HepG2 (cell line): Measurements from ENCODE around the gene FGFR3. TPM values are rescaled to one million over a fixed set of nuclear protein-coding genes. Genes with fewer than 3 reads are reported as not detected.

Experiments used
- ATAD3A ChIP-seq: sonication (generic); formaldehyde crosslinking; IDR thresholded peaks from 2 replicates; pipeline ENCODE4 v1.4.0; 2020; ENCODE audit warnings: missing genetic modification reagents
- ATRX ChIP-seq: sonication (generic); formaldehyde crosslinking; IDR thresholded peaks from 2 replicates; pipeline ENCODE4 v1.4.0; 2020; ENCODE audit warnings: missing genetic modification reagents, borderline replicate concordance
- CEBPZ ChIP-seq: IDR thresholded peaks from 2 replicates; pipeline ENCODE4 v1.6.1; 2012; ENCODE audit warnings: low read length, improper control_type of control experiment
- CREM ChIP-seq, 2 experiments: sonication (generic) in 1 of 2; formaldehyde crosslinking in 1 of 2; IDR thresholded peaks; 2 replicates each; pipeline versions ENCODE4 v1.4.0 to v1.6.1; 2016 to 2020; ENCODE audit warnings: antibody characterized with exemption in 1 of 2, mild to moderate bottlenecking in 1 of 2, missing genetic modification reagents in 1 of 2
- DR1 ChIP-seq: sonication (generic); formaldehyde crosslinking; IDR thresholded peaks from 2 replicates; pipeline ENCODE4 v1.8.0; 2021; ENCODE audit warnings: mild to moderate bottlenecking, missing genetic modification reagents, inconsistent platforms
- DRAP1 ChIP-seq: IDR thresholded peaks from 2 replicates; pipeline ENCODE4 v1.6.1; 2016; ENCODE audit warnings: missing genetic modification reagents, missing compliant biosample characterization
- HNF4G ChIP-seq, 2 experiments: sonication (generic) in 1 of 2; formaldehyde crosslinking in 1 of 2; IDR thresholded peaks; 2 replicates each; pipeline versions ENCODE4 v1.4.0 to v1.6.1; 2011 to 2020; ENCODE audit warnings: borderline replicate concordance in 2 of 2, low read depth in 2 of 2, mild to moderate bottlenecking in 2 of 2, low read length in 1 of 2, missing genetic modification reagents in 1 of 2, moderate library complexity in 1 of 2
- MAX ChIP-seq: IDR thresholded peaks from 2 replicates; pipeline ENCODE4 v1.6.1; 2012; ENCODE audit warnings: inconsistent platforms
- MLX ChIP-seq: IDR thresholded peaks from 2 replicates; pipeline ENCODE4 v1.6.1; 2016
- PAX8 ChIP-seq: sonication (generic); formaldehyde crosslinking; IDR thresholded peaks from 2 replicates; pipeline ENCODE4 v1.8.0; 2022; ENCODE audit warnings: mild to moderate bottlenecking, missing genetic modification reagents, borderline replicate concordance
- RFX5 ChIP-seq: IDR thresholded peaks from 2 replicates; pipeline ENCODE4 v1.6.1; 2011; ENCODE audit warnings: low read depth, low read length, improper control_type of control experiment
- SP1 ChIP-seq, 2 experiments: fragments of 450-650 bp in 1 of 2; sonication (generic) in 1 of 2; formaldehyde crosslinking in 1 of 2; IDR thresholded peaks; 2 replicates each; pipeline versions ENCODE4 v1.4.0 to v1.6.1; 2016 to 2020; ENCODE audit warnings: missing genetic modification reagents in 1 of 2
- TBX2 ChIP-seq: sonication (generic); formaldehyde crosslinking; IDR thresholded peaks from 2 replicates; pipeline ENCODE4 v1.5.0; 2020; ENCODE audit warnings: missing genetic modification reagents, mild to moderate bottlenecking, borderline replicate concordance
- TCF7L2 ChIP-seq: IDR thresholded peaks from 2 replicates; pipeline ENCODE4 v1.6.1; 2011; ENCODE audit warnings: mild to moderate bottlenecking, low read depth, low read length, moderate library complexity
- THYN1 ChIP-seq: sonication (generic); formaldehyde crosslinking; IDR thresholded peaks from 2 replicates; pipeline ENCODE4 v1.8.1; 2023; ENCODE audit warnings: low read depth, mild to moderate bottlenecking, moderate library complexity, missing genetic modification reagents, borderline replicate concordance
- TRIM22 ChIP-seq: fragments of 450-650 bp; IDR thresholded peaks from 2 replicates; pipeline ENCODE4 v1.6.1; 2017
- ZBTB7A ChIP-seq: sonication (generic); formaldehyde crosslinking; IDR thresholded peaks from 2 replicates; pipeline ENCODE4 v1.8.0; 2022; ENCODE audit warnings: mild to moderate bottlenecking, missing genetic modification reagents
- ZNF280B ChIP-seq: sonication (generic); formaldehyde crosslinking; IDR thresholded peaks from 2 replicates; pipeline ENCODE4 v1.5.0; 2020; ENCODE audit warnings: missing genetic modification reagents, mild to moderate bottlenecking, borderline replicate concordance
- ZNF34 ChIP-seq: sonication (generic); formaldehyde crosslinking; IDR thresholded peaks from 2 replicates; pipeline ENCODE4 v1.4.0; 2020; ENCODE audit warnings: mild to moderate bottlenecking, missing genetic modification reagents, borderline replicate concordance
- ZNF660 ChIP-seq: sonication (generic); formaldehyde crosslinking; IDR thresholded peaks from 2 replicates; pipeline ENCODE4 v1.5.1; 2020; ENCODE audit warnings: mild to moderate bottlenecking, low read depth, missing genetic modification reagents, borderline replicate concordance
- ZNF850 ChIP-seq: sonication (generic); formaldehyde crosslinking; conservative IDR thresholded peaks from 2 replicates; pipeline ENCODE4 v1.9.0; 2021; ENCODE audit warnings: mild to moderate bottlenecking, missing genetic modification reagents
- polyA plus RNA-seq, 8 experiments: library from polyadenylated mRNA; depleted of rRNA in 3 of 8; stranded (reverse) in 7 of 8; unstranded in 1 of 8; fragments of >200 nt; fragmentation: Illumina TruSeq in 4 of 8; extraction: Trizol in 4 of 8; gene quantifications; 2 replicates each; pipeline versions ENCODE4 v1.2.1 to v1.2.3, GENCODE V29; 2011 to 2016; ENCODE audit warnings: low read depth in 4 of 8, missing spikeins in 1 of 8, mixed read lengths in 1 of 8; ENCODE audit not compliant: insufficient read depth in 1 of 8
- total RNA-seq, 5 experiments: library from RNA; depleted of rRNA; stranded (reverse); fragments of >200 nt; fragmentation: Illumina TruSeq; extraction: Trizol; gene quantifications; 2 replicates each; pipeline ENCODE4 v1.2.3, GENCODE V29; 2016; ENCODE audit warnings: low read depth in 1 of 5

FGFR3 gene
- total and polyA plus RNA-seq, 2 of the 13 experiments (the other 11 are each of a cell fraction or from before 2014, with no cell fraction given): 103 to 109 TPM

GRCh38 chr4:1759170-1759817 is 33.8 kb upstream of the FGFR3 start (continued):
- no peak for TF ChIP-seq CEBPZ
- no peak for TF ChIP-seq MAX
- no peak for TF ChIP-seq SP1 (IDR thresholded peaks at IDR 0.05)
- no peak for TF ChIP-seq SP1 (CRISPR knock-in tag; IDR thresholded peaks at IDR 0.05)
- no peak for TF ChIP-seq HNF4G (IDR thresholded peaks at IDR 0.05; ENCODE audit: borderline replicate concordance, low read depth, low read length)
- TF ChIP-seq HNF4G (CRISPR knock-in tag; IDR thresholded peaks at IDR 0.05; ENCODE audit: borderline replicate concordance, low read depth): no peak
- no peak for TF ChIP-seq MLX (CRISPR knock-in tag)
- no peak for TF ChIP-seq ZNF34 (CRISPR knock-in tag)
- no peak for TF ChIP-seq TCF7L2
- no peak for TF ChIP-seq ATRX (CRISPR knock-in tag)
- TF ChIP-seq TBX2: 0 out of 2 replicates have a peak, but pooled peaks have one; percentile 30
- no peak for TF ChIP-seq PAX8 (CRISPR knock-in tag)
- no peak for TF ChIP-seq DRAP1
- TF ChIP-seq RFX5: no peak
- no peak for TF ChIP-seq ZNF280B (CRISPR knock-in tag)
- no peak for TF ChIP-seq ZNF850
- no peak for TF ChIP-seq CREM (IDR thresholded peaks at IDR 0.05)
- no peak for TF ChIP-seq CREM (CRISPR knock-in tag; IDR thresholded peaks at IDR 0.05)
- no peak for TF ChIP-seq THYN1 (CRISPR knock-in tag)
- no peak for TF ChIP-seq ZNF660
- no peak for TF ChIP-seq ATAD3A (CRISPR knock-in tag)
- no peak for TF ChIP-seq TRIM22
- no peak for TF ChIP-seq ZBTB7A
- TF ChIP-seq DR1: no peak
